HG02973 (cell line): ENCODE results near the gene DIRAS1.

ENCODE experiments used
- ATAC-seq: cut with Tn5 transposase; IDR thresholded peaks from one replicate; pipeline ENCODE4 v1.9.1; 2021; ENCODE audit warnings: moderate library complexity; ENCODE audit not compliant: unreplicated experiment

DIRAS1 gene

GRCh38 chr19:2728783-2729387, 7.7 kb upstream of the DIRAS1 start:
- no peak for ATAC-seq

GRCh38 chr19:2727640-2727944, 6.4 kb upstream of the DIRAS1 start:
- ATAC-seq, result no peak

- no peak for ATAC-seq
Observed at GRCh38 chr19:2726904-2727639, 5.9 kb upstream of the DIRAS1 start.

- no peak for ATAC-seq
Observed at GRCh38 chr19:2726160-2726855, 5.1 kb upstream of the DIRAS1 start.

GRCh38 chr19:2724148-2724557, 3.0 kb upstream of the DIRAS1 start:
- no peak for ATAC-seq

GRCh38 chr19:2723747-2724146, 2.6 kb upstream of the DIRAS1 start:
- no peak for ATAC-seq

GRCh38 chr19:2723345-2723715, 2.2 kb upstream of the DIRAS1 start:
- ATAC-seq, result no peak

- ATAC-seq, result no peak
Observed at GRCh38 chr19:2722541-2723344, 1.6 kb upstream of the DIRAS1 start.

- no peak for ATAC-seq
Observed at GRCh38 chr19:2721570-2722540, 683 bp upstream of the DIRAS1 start.

- ATAC-seq, result no peak
Observed at GRCh38 chr19:2719920-2720776, 1.0 kb downstream of the DIRAS1 start.

GRCh38 chr19:2719232-2719735, 1.9 kb downstream of the DIRAS1 start:
- ATAC-seq, result no peak

GRCh38 chr19:2717638-2718541, 3.3 kb downstream of the DIRAS1 start:
- no peak for ATAC-seq

- no peak for ATAC-seq
Observed at GRCh38 chr19:2716722-2717637, 4.2 kb downstream of the DIRAS1 start.

GRCh38 chr19:2716275-2716650, 4.9 kb downstream of the DIRAS1 start:
- no peak for ATAC-seq

- no peak for ATAC-seq
Observed at GRCh38 chr19:2715470-2716274, 5.5 kb downstream of the DIRAS1 start.

GRCh38 chr19:2714531-2715269, 6.5 kb downstream of the DIRAS1 start:
- no peak for ATAC-seq
